ENCODE results near the gene DLGAP4.

DNA sequence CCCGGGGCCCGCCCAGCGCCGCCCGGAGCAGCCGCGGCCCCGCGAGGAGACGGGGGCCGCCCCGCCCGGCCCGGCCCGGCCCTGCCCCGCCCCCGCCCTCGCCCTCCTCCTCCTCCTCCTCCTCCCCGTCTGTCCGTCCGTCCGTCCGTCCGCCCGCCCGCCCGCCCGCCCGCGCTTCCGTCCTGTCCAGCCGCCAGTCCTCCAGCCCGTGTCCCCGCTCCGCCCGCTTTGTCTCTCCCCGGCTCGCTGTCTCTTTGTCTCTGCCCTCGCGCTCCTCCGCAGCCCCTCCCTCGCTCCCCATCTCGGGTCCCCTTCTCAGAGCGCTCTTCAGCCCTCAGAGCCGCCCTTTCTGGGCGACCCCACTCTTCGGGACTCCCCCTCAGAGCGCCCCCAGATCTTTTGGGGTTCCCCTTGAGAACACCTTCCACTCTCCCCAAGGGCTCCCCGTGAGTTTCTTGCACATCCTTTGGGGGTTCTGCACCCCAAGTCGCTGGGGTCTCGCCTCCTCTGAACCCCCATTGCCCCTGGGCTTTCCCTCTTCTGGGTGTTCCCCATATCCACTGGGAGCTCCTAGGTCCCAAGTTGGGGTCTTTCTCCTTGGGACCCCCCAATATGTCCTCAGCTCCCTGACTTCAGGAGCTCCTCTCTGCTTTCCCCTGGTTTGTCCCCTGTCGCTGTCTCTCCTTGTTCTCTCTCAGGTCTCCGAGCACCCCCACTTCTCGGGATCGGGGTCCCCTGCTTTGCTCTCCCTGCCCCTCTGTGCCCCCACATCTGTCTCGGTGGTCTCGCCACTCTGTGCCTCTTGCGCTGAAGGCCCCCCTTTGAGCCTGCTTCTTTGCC, 155.7 kb downstream of the DLGAP4 start:
- TF ChIP-seq, protein P1, sequence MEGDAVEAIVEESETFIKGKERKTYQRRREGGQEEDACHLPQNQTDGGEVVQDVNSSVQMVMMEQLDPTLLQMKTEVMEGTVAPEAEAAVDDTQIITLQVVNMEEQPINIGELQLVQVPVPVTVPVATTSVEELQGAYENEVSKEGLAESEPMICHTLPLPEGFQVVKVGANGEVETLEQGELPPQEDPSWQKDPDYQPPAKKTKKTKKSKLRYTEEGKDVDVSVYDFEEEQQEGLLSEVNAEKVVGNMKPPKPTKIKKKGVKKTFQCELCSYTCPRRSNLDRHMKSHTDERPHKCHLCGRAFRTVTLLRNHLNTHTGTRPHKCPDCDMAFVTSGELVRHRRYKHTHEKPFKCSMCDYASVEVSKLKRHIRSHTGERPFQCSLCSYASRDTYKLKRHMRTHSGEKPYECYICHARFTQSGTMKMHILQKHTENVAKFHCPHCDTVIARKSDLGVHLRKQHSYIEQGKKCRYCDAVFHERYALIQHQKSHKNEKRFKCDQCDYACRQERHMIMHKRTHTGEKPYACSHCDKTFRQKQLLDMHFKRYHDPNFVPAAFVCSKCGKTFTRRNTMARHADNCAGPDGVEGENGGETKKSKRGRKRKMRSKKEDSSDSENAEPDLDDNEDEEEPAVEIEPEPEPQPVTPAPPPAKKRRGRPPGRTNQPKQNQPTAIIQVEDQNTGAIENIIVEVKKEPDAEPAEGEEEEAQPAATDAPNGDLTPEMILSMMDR (IDR thresholded peaks at IDR 0.05 in 8 of 11, conservative IDR thresholded peaks at IDR 0.05 in 3 of 11), result no peak
- TF ChIP-seq POLR2A (IDR thresholded peaks at IDR 0.05), result no peak
